Colonic mucosa (tissue), 4 donors: ENCODE measurements around the gene HS3ST6. TPM values are rescaled to one million over a fixed set of nuclear protein-coding genes. Genes with fewer than 3 reads are reported as not detected.

Source experiments
- DNase-seq: peaks from one replicate; pipeline ENCODE4 v3.0.0-alpha.2; 2020
- H3K27ac ChIP-seq: fragments of 200-600 bp; one replicate; pipeline ENCODE4 v1.8.0; 2021
- H3K27me3 ChIP-seq: fragments of 200-600 bp; one replicate; pipeline ENCODE4 v1.8.0; 2021
- H3K36me3 ChIP-seq: fragments of 200-600 bp; one replicate; pipeline ENCODE4 v1.8.0; 2021
- H3K4me1 ChIP-seq: fragments of 200-600 bp; one replicate; pipeline ENCODE4 v1.8.0; 2021; ENCODE audit warnings: mild to moderate bottlenecking
- H3K4me3 ChIP-seq: fragments of 200-600 bp; one replicate; pipeline ENCODE4 v1.8.0; 2021
- H3K9ac ChIP-seq, 2 donors: one replicate each; pipeline ENCODE4 v1.7.0; 2013; ENCODE audit warnings: control low read depth in 2 of 2, low read depth in 2 of 2, low read length in 2 of 2
- H3K9me3 ChIP-seq: fragments of 200-600 bp; one replicate; pipeline ENCODE4 v1.8.0; 2021
- intact Hi-C: fragments of 100-400 bp; cut with DNase I; formaldehyde crosslinking; loops from one replicate; pipeline ENCODE4 v1.14.1; 2022
- total RNA-seq, 2 donors: library from RNA; stranded (reverse); fragmentation: NEBNext Ultra II Directional in 1 of 2; extraction: Animal tissue kit (Norgen Biotek cat#: 25700) in 1 of 2; gene quantifications; one replicate each; pipeline ENCODE4 v1.2.1, GENCODE V29; 2021
- TF ChIP-seq, protein P1 (sequence below): fragments of 200-600 bp; IDR thresholded peaks from one replicate; pipeline ENCODE4 v1.8.0; 2022; ENCODE audit warnings: antibody characterized with exemption, mild to moderate bottlenecking
- donor health status: healthy.
- donor health status: DM: no; HTN: no; CAD: no.
- donor health status: DM: no; HTN: no; CAD: no.

Gene HS3ST6
- total RNA-seq, 2 donors from 2014 or later = 0.59 to 0.82 TPM

DNA sequence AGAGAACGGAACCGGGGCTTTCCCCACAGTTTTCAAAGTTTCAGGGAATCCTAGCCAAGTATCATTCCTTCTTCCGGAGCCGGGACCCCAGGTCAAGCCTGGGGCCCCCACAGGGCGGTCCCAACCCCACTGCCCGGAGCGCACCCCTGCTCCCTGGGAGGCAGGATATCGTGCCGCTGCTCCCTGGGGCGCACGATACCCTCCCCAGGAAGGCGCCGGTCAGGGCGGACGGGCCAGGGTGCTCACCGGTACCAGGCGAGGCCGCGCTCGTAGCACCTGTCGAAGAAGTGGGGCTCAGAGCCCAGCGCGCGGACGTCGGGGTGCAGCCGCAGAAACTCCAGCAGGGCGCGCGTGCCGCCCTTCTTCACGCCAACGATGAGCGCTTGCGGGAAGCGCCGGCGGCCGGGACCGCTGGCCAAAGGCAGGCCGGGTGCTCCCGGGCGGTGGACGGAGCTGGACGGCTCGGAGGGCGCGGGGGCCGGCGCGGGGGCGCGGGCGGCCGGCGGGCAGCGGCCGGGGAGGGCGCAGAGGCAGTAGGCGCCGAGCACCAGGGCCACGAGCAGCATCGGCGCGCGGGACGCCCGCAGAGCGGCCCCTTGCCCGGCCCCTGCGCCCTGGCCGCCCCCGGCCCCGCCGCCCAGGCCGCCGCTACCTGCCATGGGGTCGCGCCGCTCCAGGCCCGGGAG, 407 bp downstream of the HS3ST6 start:
- intact Hi-C loops = no loop called here
- H3K4me3 ChIP-seq = no peak overlapping the region
- no peaks in the 10 kb centered on the region for H3K36me3 ChIP-seq

DNA sequence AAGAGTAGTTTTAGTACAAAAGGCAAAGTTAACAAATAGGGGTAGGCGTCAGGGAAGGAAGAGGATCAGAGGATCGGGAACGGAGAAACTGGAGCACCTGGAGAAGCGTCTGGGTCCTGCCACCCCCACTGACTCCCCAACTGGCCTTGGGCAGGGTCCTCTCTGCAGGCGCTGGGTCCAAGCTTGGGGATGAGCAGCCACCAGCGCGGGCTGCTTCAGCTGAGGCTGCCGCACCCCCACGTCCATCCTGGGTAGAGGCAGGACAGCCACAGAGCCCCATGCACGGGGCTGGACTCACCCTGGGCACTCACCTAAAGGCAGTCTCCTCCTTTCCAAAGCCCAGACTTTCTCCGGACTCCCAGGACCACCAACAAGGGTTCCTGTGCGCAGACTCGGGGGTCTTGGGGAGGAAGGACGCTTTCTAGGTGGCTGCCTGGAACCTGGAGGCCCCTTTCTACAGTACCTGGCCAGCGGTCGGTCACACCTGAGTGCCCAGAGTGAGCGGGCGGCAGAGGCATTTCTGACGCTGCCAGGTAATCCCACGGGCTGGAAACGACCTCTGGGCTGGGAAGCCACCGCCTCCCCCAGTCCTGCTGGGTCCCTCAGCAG, 1.1 kb downstream of the HS3ST6 start:
- H3K9ac ChIP-seq = no peak overlapping the region
- peaks cover 12% of the 10 kb centered on the region for H3K4me1 ChIP-seq
- H3K4me3 ChIP-seq = no peak overlapping the region
- DNase-seq = no peak
- intact Hi-C loops = no loop called here
- TF ChIP-seq, protein P1, sequence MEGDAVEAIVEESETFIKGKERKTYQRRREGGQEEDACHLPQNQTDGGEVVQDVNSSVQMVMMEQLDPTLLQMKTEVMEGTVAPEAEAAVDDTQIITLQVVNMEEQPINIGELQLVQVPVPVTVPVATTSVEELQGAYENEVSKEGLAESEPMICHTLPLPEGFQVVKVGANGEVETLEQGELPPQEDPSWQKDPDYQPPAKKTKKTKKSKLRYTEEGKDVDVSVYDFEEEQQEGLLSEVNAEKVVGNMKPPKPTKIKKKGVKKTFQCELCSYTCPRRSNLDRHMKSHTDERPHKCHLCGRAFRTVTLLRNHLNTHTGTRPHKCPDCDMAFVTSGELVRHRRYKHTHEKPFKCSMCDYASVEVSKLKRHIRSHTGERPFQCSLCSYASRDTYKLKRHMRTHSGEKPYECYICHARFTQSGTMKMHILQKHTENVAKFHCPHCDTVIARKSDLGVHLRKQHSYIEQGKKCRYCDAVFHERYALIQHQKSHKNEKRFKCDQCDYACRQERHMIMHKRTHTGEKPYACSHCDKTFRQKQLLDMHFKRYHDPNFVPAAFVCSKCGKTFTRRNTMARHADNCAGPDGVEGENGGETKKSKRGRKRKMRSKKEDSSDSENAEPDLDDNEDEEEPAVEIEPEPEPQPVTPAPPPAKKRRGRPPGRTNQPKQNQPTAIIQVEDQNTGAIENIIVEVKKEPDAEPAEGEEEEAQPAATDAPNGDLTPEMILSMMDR = no peak
- no peaks in the 10 kb centered on the region for H3K9me3 ChIP-seq
- no peak overlapping the region for H3K27ac ChIP-seq
- no peaks in the 10 kb centered on the region for H3K36me3 ChIP-seq
- H3K27me3 ChIP-seq = peaks cover 32% of the 10 kb centered on the region

More for the DNA sequence above, 407 bp downstream of the HS3ST6 start:
- DNase-seq = no peak
- Histone ChIP-seq H3K27ac (no peak overlapping the region), H3K27me3 (peaks cover 32% of the 10 kb centered on the region), H3K9me3 (no peaks in the 10 kb centered on the region), H3K4me1 (peaks cover 12% of the 10 kb centered on the region), H3K9ac (no peak overlapping the region)
- TF ChIP-seq, protein P1 = no peak

DNA sequence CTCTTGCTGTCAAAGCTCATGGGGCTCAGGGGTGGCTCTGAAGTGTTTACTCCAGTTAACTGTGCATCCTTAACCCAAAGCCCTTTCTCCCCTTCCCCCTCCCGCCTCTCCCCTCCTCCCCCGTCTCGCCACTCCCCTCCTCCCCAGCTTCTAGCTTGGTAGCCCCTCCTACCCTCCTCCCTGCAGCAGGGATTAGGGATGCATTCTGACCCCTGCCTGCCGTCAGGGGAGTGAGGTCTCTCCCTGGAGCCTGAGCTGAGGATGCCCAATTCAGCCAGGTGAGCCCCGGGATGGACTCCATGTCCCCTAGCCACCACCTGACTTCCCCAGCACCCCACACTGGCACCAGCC, 1.6 kb downstream of the HS3ST6 start:
- TF ChIP-seq, protein P1 = no peak
- Histone ChIP-seq H3K9me3 (no peaks in the 10 kb centered on the region), H3K27me3 (peaks cover 32% of the 10 kb centered on the region), H3K4me1 (peaks cover 12% of the 10 kb centered on the region), H3K4me3 (no peak overlapping the region), H3K36me3 (no peaks in the 10 kb centered on the region), H3K27ac (no peak overlapping the region), H3K9ac (no peak overlapping the region)
- intact Hi-C loops = no loop called here
- DNase-seq = no peak

DNA sequence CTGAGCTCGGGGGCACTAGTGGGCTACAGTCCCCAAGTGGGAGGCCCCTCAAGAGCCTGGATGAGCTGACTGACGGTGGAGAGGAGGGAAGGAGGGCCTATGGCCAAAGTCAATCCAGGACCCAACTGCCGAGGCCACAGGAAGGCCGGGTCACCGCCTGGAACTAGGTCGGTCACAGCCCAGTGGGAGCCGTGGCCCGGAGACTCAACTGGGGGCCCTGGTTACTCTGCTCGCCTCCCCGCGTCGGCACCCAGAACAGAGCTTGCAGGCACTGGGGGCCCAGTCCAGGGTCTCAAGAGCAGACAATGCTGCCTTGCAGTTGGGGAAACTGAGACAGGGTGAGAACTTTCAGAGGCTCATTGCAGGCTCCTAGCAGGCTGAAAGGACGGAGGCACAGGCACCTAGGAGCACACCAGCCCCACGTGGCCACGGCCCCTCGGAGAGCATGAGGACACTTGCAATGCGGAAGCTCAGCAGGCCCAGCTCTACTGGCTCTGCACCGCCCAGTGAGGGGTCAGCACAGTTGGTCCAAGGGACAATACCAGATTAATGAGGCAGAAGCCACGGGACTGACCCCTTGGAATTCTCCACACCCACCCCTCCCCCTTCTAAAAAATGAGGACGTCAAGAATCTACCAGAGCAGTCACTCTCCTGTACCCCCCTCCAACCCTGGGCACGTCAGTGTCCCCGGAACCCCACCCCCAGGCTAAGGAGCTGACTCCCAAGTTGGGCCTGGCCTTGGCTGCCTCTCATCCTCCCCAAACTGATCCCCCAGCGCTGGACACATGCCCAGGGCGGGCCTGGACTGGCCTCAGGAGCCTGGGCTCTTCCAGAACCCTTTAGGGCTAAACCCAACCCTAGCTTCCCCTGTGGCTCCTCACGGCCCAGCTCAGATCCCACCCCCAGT, 2.2 kb downstream of the HS3ST6 start:
- Histone ChIP-seq H3K4me1 (peaks cover 12% of the 10 kb centered on the region), H3K36me3 (no peaks in the 10 kb centered on the region), H3K9ac (no peak overlapping the region), H3K4me3 (no peak overlapping the region), H3K27ac (no peak overlapping the region), H3K9me3 (no peaks in the 10 kb centered on the region), H3K27me3 (peaks cover 32% of the 10 kb centered on the region)
- intact Hi-C loops = no loop called here
- DNase-seq = no peak
- TF ChIP-seq, protein P1 = no peak

DNA sequence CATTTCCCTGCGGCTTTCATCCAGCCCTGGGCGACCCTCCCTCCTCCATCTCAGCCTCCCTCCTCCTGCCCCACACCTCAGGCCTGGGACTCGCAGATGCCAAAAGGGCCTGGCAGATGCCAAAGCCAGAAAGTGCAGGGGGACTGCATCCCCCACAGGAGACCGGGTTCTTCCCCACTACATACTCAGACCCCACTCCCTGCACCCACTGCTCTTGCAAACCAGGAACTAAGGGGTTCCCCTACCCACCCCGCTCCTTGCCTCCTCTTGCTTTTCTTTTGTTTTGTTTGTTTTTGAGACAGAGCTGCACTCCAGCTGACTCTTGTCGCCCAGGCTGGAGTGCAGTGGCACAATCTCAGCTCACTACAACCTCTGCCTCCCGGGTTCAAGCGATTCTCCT, 3.2 kb downstream of the HS3ST6 start:
- TF ChIP-seq, protein P1 = no peak
- Histone ChIP-seq H3K4me3 (no peak overlapping the region), H3K36me3 (no peaks in the 10 kb centered on the region), H3K9me3 (no peaks in the 10 kb centered on the region), H3K4me1 (peaks cover 12% of the 10 kb centered on the region), H3K27me3 (peaks cover 28% of the 10 kb centered on the region), H3K27ac (no peak overlapping the region), H3K9ac (no peak overlapping the region)
- intact Hi-C loops = no loop called here
- no peak for DNase-seq
